ENCODE data around the gene CREB3L1.
A peak's percentile ranks its signal among the peaks of the same experiment; 100 is the strongest.

The CREB3L1 gene

GRCh38 chr11:46272816-46273427 is 4.5 kb upstream of the CREB3L1 start:
- DNase-seq (ENCODE audit: extremely low read depth in 1 of 2, low read depth in 1 of 2), result no peak

GRCh38 chr11:46273511-46274205 is 3.8 kb upstream of the CREB3L1 start:
- no peak for DNase-seq (ENCODE audit: extremely low read depth in 1 of 2, low read depth in 1 of 2)

GRCh38 chr11:46275964-46276641 is 1.4 kb upstream of the CREB3L1 start:
- no peak for DNase-seq (ENCODE audit: extremely low read depth in 1 of 2, low read depth in 1 of 2)

GRCh38 chr11:46277313-46277621 is 195 bp upstream of the CREB3L1 start:
- no peak for DNase-seq (ENCODE audit: extremely low read depth in 1 of 2, low read depth in 1 of 2)

GRCh38 chr11:46278387-46279125 is 1.1 kb downstream of the CREB3L1 start:
- DNase-seq (ENCODE audit: extremely low read depth in 1 of 2, low read depth in 1 of 2), result peak in 1 of 2 donors; percentile 9

- DNase-seq (ENCODE audit: extremely low read depth in 1 of 2, low read depth in 1 of 2), result no peak
Observed at GRCh38 chr11:46279126-46280099, 2.0 kb downstream of the CREB3L1 start.

- DNase-seq (ENCODE audit: extremely low read depth in 1 of 2, low read depth in 1 of 2), result no peak
Observed at GRCh38 chr11:46280706-46281105, 3.2 kb downstream of the CREB3L1 start.

- no peak for DNase-seq (ENCODE audit: extremely low read depth in 1 of 2, low read depth in 1 of 2)
Observed at GRCh38 chr11:46281371-46281831, 3.9 kb downstream of the CREB3L1 start.

- DNase-seq (ENCODE audit: extremely low read depth in 1 of 2, low read depth in 1 of 2), result no peak
Observed at GRCh38 chr11:46285173-46285572, 7.7 kb downstream of the CREB3L1 start.

GRCh38 chr11:46285594-46286033 is 8.2 kb downstream of the CREB3L1 start:
- DNase-seq (ENCODE audit: extremely low read depth in 1 of 2, low read depth in 1 of 2), result no peak

GRCh38 chr11:46286789-46287188 is 9.3 kb downstream of the CREB3L1 start:
- no peak for DNase-seq (ENCODE audit: extremely low read depth in 1 of 2, low read depth in 1 of 2)

GRCh38 chr11:46288451-46288850 is 11.0 kb downstream of the CREB3L1 start:
- no peak for DNase-seq (ENCODE audit: extremely low read depth in 1 of 2, low read depth in 1 of 2)

- no peak for DNase-seq (ENCODE audit: extremely low read depth in 1 of 2, low read depth in 1 of 2)
Observed at GRCh38 chr11:46290011-46290410, 12.5 kb downstream of the CREB3L1 start.

- DNase-seq (ENCODE audit: extremely low read depth in 1 of 2, low read depth in 1 of 2), result no peak
Observed at GRCh38 chr11:46290598-46291309, 13.3 kb downstream of the CREB3L1 start.

GRCh38 chr11:46291441-46292150 is 14.1 kb downstream of the CREB3L1 start:
- DNase-seq (ENCODE audit: extremely low read depth in 1 of 2, low read depth in 1 of 2), result no peak

- no peak for DNase-seq (ENCODE audit: extremely low read depth in 1 of 2, low read depth in 1 of 2)
Observed at GRCh38 chr11:46293066-46293465, 15.6 kb downstream of the CREB3L1 start.

GRCh38 chr11:46293641-46294103 is 16.2 kb downstream of the CREB3L1 start:
- no peak for DNase-seq (ENCODE audit: extremely low read depth in 1 of 2, low read depth in 1 of 2)

- no peak for DNase-seq (ENCODE audit: extremely low read depth in 1 of 2, low read depth in 1 of 2)
Observed at GRCh38 chr11:46294365-46295309, 17.2 kb downstream of the CREB3L1 start.
